Activated B cell treated with CpG ODN at 0.5 μM for 24 hours (primary cell): ENCODE measurements around the gene BRF1. TPM values are rescaled to one million over a fixed set of nuclear protein-coding genes. Genes with fewer than 3 reads are reported as not detected.

Experiments used
- ATAC-seq: fragments of 200-7000 bp; cut with Tn5 transposase; one replicate; pipeline ENCODE4 v1.10.0; 2021; ENCODE audit warnings: low read depth, mild to moderate bottlenecking, moderate library complexity
- CTCF ChIA-PET: fragments of 350-600 bp; sonication (Branson Sonifier 250); formaldehyde crosslinking; loops from one replicate; lab custom pipeline; 2021; ENCODE audit warnings: antibody characterized with exemption; lab: Charles Lee
- POLR2A ChIA-PET: fragments of 350-600 bp; sonication (Branson Sonifier 250); formaldehyde crosslinking; loops from one replicate; lab custom pipeline; 2021; ENCODE audit warnings: antibody characterized with exemption; lab: Charles Lee
- DNase-seq: peaks from one replicate; pipeline ENCODE4 v3.0.0; 2022
- H3K27ac Mint-ChIP-seq: one replicate; pipeline ENCODE4 v1.8.0; 2020; ENCODE audit warnings: mixed read lengths
- H3K27me3 Mint-ChIP-seq: one replicate; pipeline ENCODE4 v1.8.0; 2021; ENCODE audit warnings: mixed read lengths
- H3K36me3 Mint-ChIP-seq: one replicate; pipeline ENCODE4 v1.8.0; 2021; ENCODE audit warnings: low read depth, mixed read lengths
- H3K4me1 Mint-ChIP-seq: one replicate; pipeline ENCODE4 v1.8.0; 2021; ENCODE audit warnings: mixed read lengths
- H3K4me3 Mint-ChIP-seq: one replicate; pipeline ENCODE4 v1.8.0; 2020; ENCODE audit warnings: mild to moderate bottlenecking, mixed read lengths
- H3K9me3 Mint-ChIP-seq: one replicate; pipeline ENCODE4 v1.8.0; 2020; ENCODE audit warnings: mixed read lengths
- CTCF ChIP-seq: fragments of 200-600 bp; IDR thresholded peaks from one replicate; pipeline ENCODE4 v1.8.0; 2022; ENCODE audit warnings: antibody characterized with exemption, mild to moderate bottlenecking
- intact Hi-C: fragments of 100-400 bp; cut with micrococcal nuclease; formaldehyde crosslinking; loops from one replicate; pipeline ENCODE4 v1.15.1; 2024
- total RNA-seq: library from RNA; stranded (reverse); gene quantifications from 2 replicates; pipeline ENCODE4 v1.2.3, GENCODE V29; 2022

Gene BRF1
- total RNA-seq, 1 donor from 2014 or later, result 32.8 TPM

- TF ChIP-seq CTCF, result no peak
- Mint-ChIP-seq H3K4me1 (peaks cover 14% of the 10 kb centered on the region), H3K27me3 (peaks cover 14% of the 10 kb centered on the region), H3K9me3 (no peaks in the 10 kb centered on the region), H3K27ac (no peak overlapping the region), H3K4me3 (no peak overlapping the region), H3K36me3 (no peaks in the 10 kb centered on the region)
- DNase-seq (no peak), ATAC-seq (no peak)
- intact Hi-C loops, result loop anchor here (5.0 kb wide), 1 partner anchor 78 kb away; no protein-coding TSS in a partner anchor
- ChIA-PET POLR2A (interaction anchor here (1.2 kb wide), 1 partner anchor 9 kb away, joined by 3 read pairs; no protein-coding TSS in a partner anchor), CTCF (interaction anchor here (0.6 kb wide), 1 partner anchor 324 kb away, joined by 3 read pairs; no protein-coding TSS in a partner anchor)
Measured at GRCh38 chr14:105204206-105204930, 96.4 kb downstream of the BRF1 start.

- no peak for DNase-seq
- Mint-ChIP-seq H3K27me3 (peaks cover 19% of the 10 kb centered on the region), H3K9me3 (no peaks in the 10 kb centered on the region), H3K27ac (no peak overlapping the region), H3K36me3 (no peaks in the 10 kb centered on the region), H3K4me1 (peaks cover 15% of the 10 kb centered on the region), H3K4me3 (no peak overlapping the region)
- intact Hi-C loops, result loop anchor here (1.0 to 5.0 kb wide), 5 partner anchors 79 to 325 kb away; partner anchors contain the start of gene TEDC1
- POLR2A ChIA-PET, result no interaction called here
- CTCF ChIA-PET, result no interaction called here
- ATAC-seq, result no peak
- TF ChIP-seq CTCF, result no peak
Measured at GRCh38 chr14:105203701-105204100, 97.1 kb downstream of the BRF1 start.

- intact Hi-C loops, result loop anchor here (1.0 to 5.0 kb wide), 5 partner anchors 79 to 325 kb away; partner anchors contain the start of gene TEDC1
- CTCF ChIA-PET, result no interaction called here
- peaks cover 23% of the 10 kb centered on the region for H3K27me3 Mint-ChIP-seq
- H3K36me3 Mint-ChIP-seq, result no peaks in the 10 kb centered on the region
- ATAC-seq (peak; percentile 54), DNase-seq (peak; percentile 69)
- TF ChIP-seq CTCF, result peak; percentile 76
- no peak overlapping the region for H3K4me3 Mint-ChIP-seq
- POLR2A ChIA-PET, result no interaction called here
- no peaks in the 10 kb centered on the region for H3K9me3 Mint-ChIP-seq
- peaks cover 15% of the 10 kb centered on the region for H3K4me1 Mint-ChIP-seq
- no peak overlapping the region for H3K27ac Mint-ChIP-seq
Measured at GRCh38 chr14:105203057-105203531, 97.7 kb downstream of the BRF1 start.

GRCh38 chr14:105201925-105202513 is 98.8 kb downstream of the BRF1 start:
- intact Hi-C loops, result loop anchor here (2.0 to 5.0 kb wide), 3 partner anchors 80 to 289 kb away; partner anchors contain the start of gene TEDC1
- H3K27me3 Mint-ChIP-seq, result peaks cover 24% of the 10 kb centered on the region
- H3K4me3 Mint-ChIP-seq, result no peak overlapping the region
- H3K9me3 Mint-ChIP-seq, result no peaks in the 10 kb centered on the region
- H3K4me1 Mint-ChIP-seq, result peaks cover 17% of the 10 kb centered on the region
- ChIA-PET CTCF (interaction anchor here (1.0 to 1.4 kb wide), 3 partner anchors 150 to 288 kb away, joined by 4 to 5 read pairs (median 4); partner anchors contain the start of gene TEX22), POLR2A (interaction anchor here (1.1 kb wide), 1 partner anchor 99 kb away, joined by 3 read pairs; the partner anchor contains the start of gene BRF1)
- no peak for TF ChIP-seq CTCF
- DNase-seq, result no peak
- peak; percentile 45 for ATAC-seq
- H3K27ac Mint-ChIP-seq, result no peak overlapping the region
- H3K36me3 Mint-ChIP-seq, result no peaks in the 10 kb centered on the region
